Epithelial cell of esophagus (primary cell): ENCODE measurements around the gene OR4E2.
A peak's percentile ranks its signal among the peaks of the same experiment; 100 is the strongest.
"Not testable (repeated sequence)": the region's sequence is repeated elsewhere in the genome, so short reads cannot be mapped to it uniquely, and the experiment has no call there.

ENCODE experiments used
- DNase-seq: peaks from one replicate; pipeline ENCODE4 v3.0.0; 2010; ENCODE audit warnings: low read depth
- H3K4me3 ChIP-seq: 2 replicates; pipeline ENCODE4 v1.5.1; 2011; ENCODE audit warnings: mild to moderate bottlenecking, low read length, control low read depth
- CTCF ChIP-seq: IDR thresholded peaks from 2 replicates; pipeline ENCODE4 v1.5.1; 2011; ENCODE audit warnings: low read depth, mild to moderate bottlenecking, low read length, control low read depth, inconsistent platforms; ENCODE audit not compliant: insufficient read depth; ENCODE audit errors: missing control alignments

Gene OR4E2

GRCh38 chr14:21653331-21653885, at the start of gene OR4E2:
Gene OR4E2, plus strand, starts transcription at chr14:21653835. Its CDS starts 11,248 bp downstream, at chr14:21665083.
- H3K4me3 ChIP-seq: no peak within 1 kb of the TSS
- no peak for TF ChIP-seq CTCF
- DNase-seq: no peak

GRCh38 chr14:21612324-21612723, 41.3 kb upstream of the OR4E2 start:
- TF ChIP-seq CTCF: no peak
- no peak for DNase-seq
- H3K4me3 ChIP-seq: no peak overlapping the region

GRCh38 chr14:21614240-21614639, 39.4 kb upstream of the OR4E2 start:
- no peak for TF ChIP-seq CTCF
- no peak overlapping the region for H3K4me3 ChIP-seq
- peak; percentile 34 for DNase-seq

GRCh38 chr14:21617614-21618013, 36.0 kb upstream of the OR4E2 start:
- no peak for DNase-seq
- no peak overlapping the region for H3K4me3 ChIP-seq
- TF ChIP-seq CTCF: no peak

GRCh38 chr14:21626491-21627230, 27.0 kb upstream of the OR4E2 start:
- H3K4me3 ChIP-seq: no peak overlapping the region
- no peak for TF ChIP-seq CTCF
- DNase-seq: peak; percentile 35

- DNase-seq, H3K4me3 ChIP-seq: not testable (repeated sequence)
These were observed 23.1 kb upstream of the OR4E2 start for GRCh38 chr14:21630503-21630902.

- TF ChIP-seq CTCF: no peak
- peak; percentile 87 for DNase-seq
These were observed 22.6 kb upstream of the OR4E2 start for GRCh38 chr14:21631084-21631483.

More at GRCh38 chr14:21631084-21631483, 22.6 kb upstream of the OR4E2 start:
- H3K4me3 ChIP-seq: no peak overlapping the region
